Measurements from ENCODE around the gene XRCC4. TPM values are rescaled to one million over a fixed set of nuclear protein-coding genes. Genes with fewer than 3 reads are reported as not detected.

Gene XRCC4
- polyA plus RNA-seq, 1 donor from 2014 or later = 22.9 TPM

DNA sequence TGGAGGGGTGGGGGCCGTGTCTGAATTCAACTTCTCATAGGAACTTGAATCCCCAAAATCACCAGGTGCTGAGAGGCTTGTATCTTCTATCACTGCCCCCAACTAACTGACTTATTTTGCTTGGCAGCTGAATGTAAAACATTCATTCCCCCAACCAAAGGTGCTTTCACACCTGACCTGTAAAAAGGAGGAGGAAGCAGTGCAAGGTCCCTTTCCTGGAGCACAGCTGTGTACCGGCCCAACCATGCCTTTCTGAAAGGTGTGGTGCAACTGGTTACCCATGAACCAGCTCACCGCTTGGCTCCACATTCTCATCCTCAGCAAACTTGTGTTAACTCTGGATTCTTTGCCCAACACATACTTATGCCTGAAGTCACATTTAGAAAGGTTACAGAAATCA lies 34.8 kb upstream of the XRCC4 start:
- no peak overlapping the region for H3K9ac ChIP-seq (ENCODE audit: low read length)
- H3K9me3 ChIP-seq (ENCODE audit: low read length) = no peaks in the 10 kb centered on the region
- no peaks in the 10 kb centered on the region for H3K27me3 ChIP-seq (ENCODE audit: insufficient read depth, low read depth, low read length)
- H3K79me2 ChIP-seq (replicated peaks; ENCODE audit: insufficient read depth, low read length) = no peaks in the 10 kb centered on the region
- no peak overlapping the region for H3K4me3 ChIP-seq (ENCODE audit: low read length)
- H2AFZ ChIP-seq (ENCODE audit: low read depth, low read length) = no peak overlapping the region
- peaks cover 2% of the 10 kb centered on the region for H3F3A ChIP-seq (ENCODE audit: insufficient read depth, low read length, poor library complexity, severe bottlenecking)
- TF ChIP-seq EZH2 (IDR thresholded peaks at IDR 0.05; ENCODE audit: borderline replicate concordance, insufficient read depth, low read length, poor library complexity, severe bottlenecking) (no peak), TAF1 (IDR thresholded peaks at IDR 0.05; ENCODE audit: low read depth) (no peak), RAD21 (conservative IDR thresholded peaks at IDR 0.05) (no peak), POLR2AphosphoS5 (IDR thresholded peaks at IDR 0.05) (no peak), EP300 (conservative IDR thresholded peaks at IDR 0.05; ENCODE audit: poor library complexity, severe bottlenecking) (no peak)
- TF ChIP-seq, protein P1, sequence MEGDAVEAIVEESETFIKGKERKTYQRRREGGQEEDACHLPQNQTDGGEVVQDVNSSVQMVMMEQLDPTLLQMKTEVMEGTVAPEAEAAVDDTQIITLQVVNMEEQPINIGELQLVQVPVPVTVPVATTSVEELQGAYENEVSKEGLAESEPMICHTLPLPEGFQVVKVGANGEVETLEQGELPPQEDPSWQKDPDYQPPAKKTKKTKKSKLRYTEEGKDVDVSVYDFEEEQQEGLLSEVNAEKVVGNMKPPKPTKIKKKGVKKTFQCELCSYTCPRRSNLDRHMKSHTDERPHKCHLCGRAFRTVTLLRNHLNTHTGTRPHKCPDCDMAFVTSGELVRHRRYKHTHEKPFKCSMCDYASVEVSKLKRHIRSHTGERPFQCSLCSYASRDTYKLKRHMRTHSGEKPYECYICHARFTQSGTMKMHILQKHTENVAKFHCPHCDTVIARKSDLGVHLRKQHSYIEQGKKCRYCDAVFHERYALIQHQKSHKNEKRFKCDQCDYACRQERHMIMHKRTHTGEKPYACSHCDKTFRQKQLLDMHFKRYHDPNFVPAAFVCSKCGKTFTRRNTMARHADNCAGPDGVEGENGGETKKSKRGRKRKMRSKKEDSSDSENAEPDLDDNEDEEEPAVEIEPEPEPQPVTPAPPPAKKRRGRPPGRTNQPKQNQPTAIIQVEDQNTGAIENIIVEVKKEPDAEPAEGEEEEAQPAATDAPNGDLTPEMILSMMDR (IDR thresholded peaks at IDR 0.05; ENCODE audit: poor library complexity, severe bottlenecking) = no peak
- TF ChIP-seq, protein P2, sequence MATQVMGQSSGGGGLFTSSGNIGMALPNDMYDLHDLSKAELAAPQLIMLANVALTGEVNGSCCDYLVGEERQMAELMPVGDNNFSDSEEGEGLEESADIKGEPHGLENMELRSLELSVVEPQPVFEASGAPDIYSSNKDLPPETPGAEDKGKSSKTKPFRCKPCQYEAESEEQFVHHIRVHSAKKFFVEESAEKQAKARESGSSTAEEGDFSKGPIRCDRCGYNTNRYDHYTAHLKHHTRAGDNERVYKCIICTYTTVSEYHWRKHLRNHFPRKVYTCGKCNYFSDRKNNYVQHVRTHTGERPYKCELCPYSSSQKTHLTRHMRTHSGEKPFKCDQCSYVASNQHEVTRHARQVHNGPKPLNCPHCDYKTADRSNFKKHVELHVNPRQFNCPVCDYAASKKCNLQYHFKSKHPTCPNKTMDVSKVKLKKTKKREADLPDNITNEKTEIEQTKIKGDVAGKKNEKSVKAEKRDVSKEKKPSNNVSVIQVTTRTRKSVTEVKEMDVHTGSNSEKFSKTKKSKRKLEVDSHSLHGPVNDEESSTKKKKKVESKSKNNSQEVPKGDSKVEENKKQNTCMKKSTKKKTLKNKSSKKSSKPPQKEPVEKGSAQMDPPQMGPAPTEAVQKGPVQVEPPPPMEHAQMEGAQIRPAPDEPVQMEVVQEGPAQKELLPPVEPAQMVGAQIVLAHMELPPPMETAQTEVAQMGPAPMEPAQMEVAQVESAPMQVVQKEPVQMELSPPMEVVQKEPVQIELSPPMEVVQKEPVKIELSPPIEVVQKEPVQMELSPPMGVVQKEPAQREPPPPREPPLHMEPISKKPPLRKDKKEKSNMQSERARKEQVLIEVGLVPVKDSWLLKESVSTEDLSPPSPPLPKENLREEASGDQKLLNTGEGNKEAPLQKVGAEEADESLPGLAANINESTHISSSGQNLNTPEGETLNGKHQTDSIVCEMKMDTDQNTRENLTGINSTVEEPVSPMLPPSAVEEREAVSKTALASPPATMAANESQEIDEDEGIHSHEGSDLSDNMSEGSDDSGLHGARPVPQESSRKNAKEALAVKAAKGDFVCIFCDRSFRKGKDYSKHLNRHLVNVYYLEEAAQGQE (IDR thresholded peaks at IDR 0.05; ENCODE audit: borderline replicate concordance) = no peak
- no peaks in the 10 kb centered on the region for H3K9me2 ChIP-seq (ENCODE audit: insufficient read depth, low read length)
- no peak overlapping the region for H3K4me2 ChIP-seq (ENCODE audit: low read length)
- H4K20me1 ChIP-seq (ENCODE audit: insufficient read depth) = no peaks in the 10 kb centered on the region
- no peaks in the 10 kb centered on the region for H3K36me3 ChIP-seq (ENCODE audit: insufficient read depth, low read length)
- no peak overlapping the region for H3K27ac ChIP-seq (ENCODE audit: low read length)

DNA sequence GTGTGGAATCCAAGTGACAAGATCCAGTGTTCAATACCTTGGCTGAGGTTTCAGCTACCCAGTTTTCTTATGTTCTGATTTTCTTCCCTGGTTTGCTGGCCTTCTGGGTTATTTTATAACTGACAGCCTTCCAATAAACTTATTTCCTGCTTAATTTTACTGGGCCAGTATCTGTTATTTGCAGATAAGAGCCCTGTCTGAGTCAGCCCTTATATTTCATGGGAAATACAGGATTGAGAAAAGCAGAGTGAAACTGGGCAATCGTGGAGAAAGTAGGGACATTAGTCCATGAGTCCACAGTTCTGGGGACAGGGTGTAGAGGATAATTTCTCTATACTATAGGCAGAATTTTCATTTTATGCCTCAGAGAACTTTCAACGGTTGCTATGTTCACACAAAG lies 32.4 kb upstream of the XRCC4 start:
- no peak overlapping the region for H3K4me2 ChIP-seq (ENCODE audit: low read length)
- no peaks in the 10 kb centered on the region for H3K9me2 ChIP-seq (ENCODE audit: insufficient read depth, low read length)
- H3K4me3 ChIP-seq (ENCODE audit: low read length) = no peak overlapping the region
- H3F3A ChIP-seq (ENCODE audit: insufficient read depth, low read length, poor library complexity, severe bottlenecking) = no peaks in the 10 kb centered on the region
- no peaks in the 10 kb centered on the region for H3K27me3 ChIP-seq (ENCODE audit: insufficient read depth, low read depth, low read length)
- no peak overlapping the region for H2AFZ ChIP-seq (ENCODE audit: low read depth, low read length)
- H3K9me3 ChIP-seq (ENCODE audit: low read length) = no peaks in the 10 kb centered on the region
- no peaks in the 10 kb centered on the region for H4K20me1 ChIP-seq (ENCODE audit: insufficient read depth)
- no peaks in the 10 kb centered on the region for H3K36me3 ChIP-seq (ENCODE audit: insufficient read depth, low read length)
- H3K27ac ChIP-seq (ENCODE audit: low read length) = no peak overlapping the region
- H3K9ac ChIP-seq (ENCODE audit: low read length) = no peak overlapping the region
- no peaks in the 10 kb centered on the region for H3K79me2 ChIP-seq (replicated peaks; ENCODE audit: insufficient read depth, low read length)
- no peak for TF ChIP-seq MXI1 (conservative IDR thresholded peaks at IDR 0.05; ENCODE audit: poor library complexity, severe bottlenecking)
- no peak for TF ChIP-seq TAF1 (IDR thresholded peaks at IDR 0.05; ENCODE audit: low read depth)
- TF ChIP-seq, protein P2 (IDR thresholded peaks at IDR 0.05; ENCODE audit: borderline replicate concordance) = no peak
- no peak for TF ChIP-seq SMC3 (conservative IDR thresholded peaks at IDR 0.05; ENCODE audit: poor library complexity)
- no peak for TF ChIP-seq POLR2AphosphoS5 (IDR thresholded peaks at IDR 0.05)
- TF ChIP-seq, protein P1 (IDR thresholded peaks at IDR 0.05; ENCODE audit: poor library complexity, severe bottlenecking) = no peak
- no peak for TF ChIP-seq EP300 (conservative IDR thresholded peaks at IDR 0.05; ENCODE audit: poor library complexity, severe bottlenecking)
- TF ChIP-seq RAD21 (conservative IDR thresholded peaks at IDR 0.05) = no peak
- no peak for TF ChIP-seq EZH2 (IDR thresholded peaks at IDR 0.05; ENCODE audit: borderline replicate concordance, insufficient read depth, low read length, poor library complexity, severe bottlenecking)
